NB4 (cell line): ENCODE data around the gene YWHAQ.

Source experiments
- CTCF ChIP-seq: IDR thresholded peaks from one replicate; pipeline ENCODE4 v1.5.1; 2012; ENCODE audit warnings: low read depth, low read length
- MYC ChIP-seq: IDR thresholded peaks from 2 replicates; pipeline ENCODE4 v1.6.1; 2011; ENCODE audit warnings: low read depth, low read length
- POLR2A ChIP-seq: IDR thresholded peaks from 2 replicates; pipeline ENCODE4 v1.6.1; 2011; ENCODE audit warnings: mild to moderate bottlenecking; ENCODE audit not compliant: insufficient read length; ENCODE audit errors: extremely low read depth
- TF ChIP-seq, protein P1 (sequence below): IDR thresholded peaks from 2 replicates; pipeline ENCODE4 v1.6.1; 2011; ENCODE audit warnings: low read depth, low read length

DNA sequence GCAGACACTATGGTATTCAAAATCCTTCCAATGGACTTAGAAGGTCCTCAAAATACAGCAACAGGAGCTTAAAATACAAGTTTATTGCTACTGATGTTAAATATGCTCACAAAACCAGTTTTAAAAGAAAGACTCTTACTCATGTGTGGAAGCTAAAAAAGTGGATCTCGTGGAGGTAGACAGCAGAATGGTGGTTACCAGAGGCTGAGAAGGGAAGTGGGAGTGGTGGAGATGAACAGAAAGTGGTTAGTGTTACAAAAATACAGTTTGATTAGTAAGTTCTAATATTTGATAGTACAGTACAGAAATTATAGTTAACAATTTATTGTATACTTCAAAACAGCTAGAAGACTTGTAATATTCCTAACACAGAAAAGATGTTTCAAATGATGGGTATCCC, 87.2 kb downstream of the YWHAQ start:
- TF ChIP-seq CTCF, result no peak
- no peak for TF ChIP-seq POLR2A
- TF ChIP-seq, protein P1, sequence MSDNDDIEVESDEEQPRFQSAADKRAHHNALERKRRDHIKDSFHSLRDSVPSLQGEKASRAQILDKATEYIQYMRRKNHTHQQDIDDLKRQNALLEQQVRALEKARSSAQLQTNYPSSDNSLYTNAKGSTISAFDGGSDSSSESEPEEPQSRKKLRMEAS, result no peak
- no peak for TF ChIP-seq MYC
